GM19397 (cell line): ENCODE measurements around the gene SSPN.

Experiments
- ATAC-seq: cut with Tn5 transposase; IDR thresholded peaks from one replicate; pipeline ENCODE4 v1.9.1; 2021; ENCODE audit warnings: mild to moderate bottlenecking, moderate library complexity; ENCODE audit not compliant: unreplicated experiment

SSPN gene

DNA sequence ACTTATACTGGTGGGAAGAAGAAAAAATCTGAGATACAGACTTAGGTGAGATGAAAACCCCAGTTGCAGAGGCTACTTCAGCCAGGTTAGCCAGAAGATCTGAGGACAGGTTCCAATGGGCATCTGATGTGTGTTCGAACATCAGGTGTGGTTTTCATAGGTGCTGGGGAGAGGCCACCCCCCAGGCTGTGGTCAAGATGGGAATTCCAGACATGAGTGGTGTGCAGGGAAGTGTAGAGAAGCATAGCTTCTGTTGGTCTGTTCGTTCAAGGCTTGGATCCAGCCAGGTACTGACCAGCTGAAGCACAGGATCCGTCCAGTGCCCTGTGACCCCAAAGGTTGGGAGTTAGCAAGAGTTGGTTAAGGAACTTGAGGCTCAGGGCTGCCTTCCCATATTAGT is 85.5 kb downstream of the SSPN start:
- ATAC-seq: no peak

DNA sequence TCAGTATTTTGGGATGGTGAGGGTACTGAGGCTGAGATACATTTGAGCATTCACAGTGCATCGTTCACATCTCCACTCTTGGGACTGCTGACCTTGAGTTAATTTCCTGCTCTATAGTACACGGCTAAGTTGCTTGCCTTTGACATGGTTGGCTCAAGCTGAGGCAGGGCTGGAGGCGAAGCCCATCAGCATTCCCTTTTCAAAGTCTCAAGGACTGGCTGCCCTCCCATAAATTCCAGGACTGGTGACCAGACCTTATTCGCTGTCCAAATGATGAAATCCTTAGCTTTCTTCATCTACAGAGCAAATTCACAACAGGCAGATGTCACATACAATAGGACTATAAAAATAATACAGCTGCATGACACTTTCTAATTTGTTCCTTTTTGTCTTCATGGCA is 85.9 kb downstream of the SSPN start:
- no peak for ATAC-seq

DNA sequence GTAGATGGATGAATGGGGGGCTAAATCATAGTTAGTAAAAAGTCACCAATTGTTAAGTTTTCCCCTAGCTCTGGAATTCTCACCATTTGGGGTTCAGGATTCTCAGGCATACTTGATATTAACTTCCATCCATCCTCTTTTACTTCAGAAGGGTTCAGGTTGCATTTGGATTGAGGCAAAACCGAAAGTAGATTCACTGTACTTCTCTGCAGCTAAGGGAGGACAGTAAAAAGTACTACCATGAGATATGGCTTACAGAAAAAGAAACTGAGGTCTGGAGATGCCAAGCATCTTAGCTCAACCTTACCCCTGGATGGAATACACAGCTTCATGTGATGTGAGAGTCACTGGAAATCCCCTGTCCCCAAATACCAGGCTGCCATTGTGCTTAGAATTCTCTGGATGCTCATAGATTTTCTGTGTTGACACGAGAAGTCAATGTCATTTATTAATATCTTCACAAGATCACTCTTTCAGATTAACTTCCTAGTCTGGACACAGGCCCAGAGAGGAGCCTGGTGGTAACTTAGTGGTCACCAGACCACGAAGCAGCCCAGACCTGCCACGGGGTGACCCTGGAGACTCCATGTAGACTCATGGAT is 87.1 kb downstream of the SSPN start:
- ATAC-seq: no peak

DNA sequence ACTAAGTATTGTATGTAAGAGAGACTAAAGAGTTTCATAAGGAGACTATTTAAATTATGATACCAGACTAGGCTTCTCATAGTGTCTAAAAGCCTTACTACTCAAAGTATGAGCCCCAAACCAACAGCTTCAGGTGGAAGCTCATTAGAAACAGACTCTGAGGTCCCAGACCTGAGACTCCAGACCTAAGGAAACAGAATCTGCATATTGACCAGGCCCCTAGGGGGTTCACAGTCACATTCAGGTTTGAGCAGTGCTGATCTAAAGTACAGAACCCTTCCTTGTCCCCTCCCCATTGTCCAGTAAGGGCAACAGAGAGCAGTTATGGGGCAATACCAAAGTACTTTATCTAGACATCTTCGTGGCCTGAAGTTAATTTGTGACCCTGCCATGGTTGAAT is 87.7 kb downstream of the SSPN start:
- no peak for ATAC-seq

DNA sequence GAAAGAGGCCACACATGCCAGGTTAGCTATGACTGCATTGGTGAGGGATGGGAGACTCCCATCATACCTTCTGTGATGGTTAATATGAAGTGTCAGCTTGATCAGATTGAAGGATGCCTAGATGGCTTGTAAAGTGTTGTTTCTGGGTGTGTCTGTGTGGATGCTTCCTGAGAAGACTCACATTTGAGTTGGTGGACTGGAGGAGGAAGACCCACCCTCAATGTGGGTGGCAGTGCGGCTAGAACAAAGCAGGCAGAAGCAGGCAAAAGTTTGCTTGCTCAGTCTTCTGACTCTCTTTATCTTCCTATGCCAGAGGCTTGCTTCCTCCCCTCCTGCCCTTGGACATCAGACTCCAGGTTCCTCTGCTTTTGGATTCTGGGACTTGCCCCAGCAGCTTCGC is 88.2 kb downstream of the SSPN start:
- ATAC-seq: no peak

DNA sequence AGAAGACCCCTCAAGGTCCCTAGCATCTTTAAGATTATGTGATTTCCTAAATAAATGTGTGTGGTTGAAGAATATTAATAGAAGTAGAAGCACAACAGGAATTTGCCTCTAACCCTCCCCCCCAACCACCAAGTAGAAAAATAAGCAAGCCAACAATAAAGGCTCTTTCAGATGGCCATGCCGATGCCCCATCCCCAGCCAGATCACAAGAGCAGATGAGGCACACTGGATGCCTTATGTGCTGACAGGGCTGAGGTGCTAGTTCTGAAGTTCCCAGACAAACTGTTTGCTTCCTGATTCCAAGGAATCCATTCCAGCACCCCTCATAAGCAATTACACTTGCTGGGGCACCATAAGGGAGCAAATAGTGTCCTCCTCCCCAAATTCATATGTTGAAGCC is 90.0 kb downstream of the SSPN start:
- no peak for ATAC-seq

DNA sequence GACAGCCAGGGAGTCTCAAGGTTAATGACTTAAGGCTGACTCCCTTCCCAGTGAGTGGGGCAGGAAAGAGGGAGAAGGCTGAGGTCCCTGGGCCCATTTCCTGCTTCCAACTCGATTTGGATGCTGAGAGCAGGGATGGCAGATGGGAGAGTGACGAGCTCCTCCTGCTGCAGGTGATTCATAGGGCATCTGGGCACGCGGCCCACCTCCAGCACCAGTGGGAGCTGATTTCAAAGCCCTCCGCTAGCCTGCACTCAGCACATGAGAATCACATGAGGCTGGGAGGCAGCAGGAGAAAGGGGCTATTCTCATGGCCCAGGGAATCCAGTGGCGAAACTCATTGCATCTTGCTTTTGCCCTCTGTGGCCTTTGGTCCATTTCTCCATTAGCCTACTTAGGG is 90.8 kb downstream of the SSPN start:
- no peak for ATAC-seq

DNA sequence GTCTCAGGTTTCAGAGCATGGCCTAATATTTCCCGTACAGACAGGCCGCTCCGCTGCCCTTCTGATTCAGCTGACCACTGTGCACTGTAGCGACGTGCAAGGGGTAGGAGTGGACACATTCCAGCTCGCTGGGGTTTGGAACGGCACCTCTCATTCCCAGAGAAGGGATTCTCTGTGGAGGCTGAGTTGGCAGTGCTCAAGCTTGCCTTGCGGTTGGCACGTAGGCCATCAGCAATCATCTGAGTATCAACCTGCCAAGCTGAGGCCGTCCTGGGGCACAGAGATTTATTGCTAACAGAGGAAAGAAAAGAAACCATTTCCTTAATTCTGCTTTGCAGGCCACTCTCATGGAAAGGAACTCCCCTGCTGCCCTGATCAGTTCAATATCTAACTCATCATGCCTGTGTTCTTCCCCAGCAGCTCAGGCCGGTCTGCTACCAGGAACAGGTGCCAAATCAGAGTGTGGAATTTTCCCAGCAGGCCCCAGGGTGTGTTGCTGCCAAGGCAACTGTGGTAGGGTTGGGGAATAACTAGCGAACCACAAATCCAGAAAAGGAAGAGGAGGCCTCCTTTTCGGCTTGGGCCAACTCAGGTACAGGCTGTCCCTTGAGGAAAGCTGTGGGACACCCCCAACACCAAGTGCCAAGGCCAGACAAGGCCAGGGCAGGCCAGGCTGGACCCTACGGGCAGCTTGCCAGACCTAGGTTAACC is 92.5 kb downstream of the SSPN start:
- no peak for ATAC-seq

DNA sequence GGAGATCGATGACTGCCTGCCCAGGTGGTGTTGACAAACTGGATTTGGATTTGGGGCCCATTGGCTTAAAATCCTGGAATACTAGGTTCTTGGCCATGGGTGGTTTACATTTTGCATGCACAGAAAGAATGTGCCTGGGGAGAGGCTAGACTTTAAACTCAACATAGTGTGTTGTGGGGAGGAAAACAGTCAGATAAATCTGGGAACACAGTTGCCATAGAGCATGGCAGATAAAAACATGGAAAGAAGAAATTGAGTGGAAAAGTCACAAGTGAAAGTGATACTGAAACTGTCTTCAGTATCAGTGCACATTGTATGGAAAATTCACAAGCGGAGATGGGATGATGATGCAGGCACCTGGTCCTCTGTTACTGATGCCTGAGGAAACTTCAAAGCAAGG is 95.2 kb downstream of the SSPN start:
- ATAC-seq: no peak

DNA sequence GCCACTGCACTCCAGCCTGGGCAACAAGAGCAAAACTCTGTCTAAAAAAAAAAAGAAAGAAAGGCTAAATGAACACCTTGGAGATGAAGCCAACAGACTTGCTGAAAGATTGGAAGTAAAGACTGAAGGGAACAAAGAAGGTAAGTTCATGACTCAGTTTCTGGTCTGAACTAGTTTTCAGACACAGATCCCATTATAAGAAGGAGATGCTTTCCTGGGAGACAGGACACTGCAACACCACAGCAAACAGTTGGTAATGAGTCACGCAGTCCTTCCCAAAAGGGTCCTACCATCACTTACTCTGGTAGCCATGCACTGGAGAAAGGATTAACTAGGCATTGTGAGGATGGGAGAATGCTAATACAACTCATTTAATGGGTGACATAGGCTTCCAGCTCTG is 97.2 kb downstream of the SSPN start:
- ATAC-seq: no peak

DNA sequence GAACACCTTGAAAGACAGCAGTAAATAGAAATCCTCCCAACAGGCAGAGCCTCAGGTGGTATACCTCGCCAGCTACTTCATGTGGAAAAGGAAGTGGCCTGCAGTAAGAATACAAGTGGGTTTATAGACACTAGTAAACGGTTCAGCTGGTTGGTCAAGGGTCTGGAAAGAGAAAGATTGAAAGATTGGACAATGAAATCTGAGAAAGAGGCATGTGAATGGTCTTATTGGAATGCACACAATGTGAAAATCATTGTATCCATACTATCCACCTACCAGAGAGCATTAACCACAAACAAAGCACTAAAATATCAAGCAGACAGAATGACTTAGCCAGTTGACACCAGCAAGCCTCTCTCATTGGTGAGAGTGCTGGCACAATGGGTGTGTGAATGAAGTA is 98.2 kb downstream of the SSPN start:
- no peak for ATAC-seq

DNA sequence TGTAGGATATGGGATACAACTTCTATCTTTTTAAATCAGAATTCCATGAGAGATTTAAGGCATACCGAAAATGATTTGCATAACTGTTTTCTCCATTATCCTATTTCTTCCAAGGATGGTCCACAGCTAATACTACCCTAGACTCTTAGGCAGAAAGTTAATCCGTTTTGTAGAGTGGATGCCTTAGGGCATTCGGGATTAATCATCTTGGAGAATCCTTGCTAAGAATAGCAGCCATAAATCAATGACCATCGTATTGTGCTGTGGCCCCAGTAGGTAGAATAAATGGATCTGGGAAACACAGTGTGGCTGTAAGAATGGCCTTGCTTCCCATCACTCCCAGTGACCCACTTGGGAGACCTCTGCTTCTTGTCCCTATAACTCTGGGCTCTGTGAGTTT is 99.6 kb downstream of the SSPN start:
- no peak for ATAC-seq

DNA sequence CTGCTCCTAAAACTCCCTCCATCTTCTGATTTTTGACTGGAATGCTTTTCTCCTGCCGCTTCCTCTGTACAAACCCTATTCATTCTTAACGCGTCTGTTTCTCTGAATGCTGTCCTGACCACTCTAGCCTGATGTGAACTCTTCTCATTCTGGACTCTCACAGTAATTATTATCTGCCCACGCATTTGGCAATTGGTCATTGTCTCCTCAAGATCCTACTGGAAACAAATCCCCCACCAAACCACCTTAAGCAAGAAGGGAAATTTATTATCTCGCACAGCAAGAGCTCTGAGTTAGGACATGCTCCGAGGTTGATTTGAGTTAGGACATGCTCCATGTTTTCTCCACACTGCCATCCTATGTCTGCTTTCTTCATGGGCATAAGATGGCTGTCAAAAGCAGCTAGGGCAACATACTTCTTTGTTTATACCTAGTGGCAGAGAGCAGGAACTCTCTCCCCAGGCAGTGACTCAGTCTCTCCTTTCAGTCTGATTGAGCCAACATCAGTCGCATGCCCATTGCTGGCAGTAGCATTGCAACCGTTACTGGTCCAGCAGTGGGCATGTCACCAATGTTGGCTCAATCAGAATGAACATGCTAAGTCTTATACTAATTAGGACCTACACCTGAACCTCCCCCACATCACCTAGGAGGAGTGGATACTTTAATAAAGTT is 102.2 kb downstream of the SSPN start:
- no peak for ATAC-seq

DNA sequence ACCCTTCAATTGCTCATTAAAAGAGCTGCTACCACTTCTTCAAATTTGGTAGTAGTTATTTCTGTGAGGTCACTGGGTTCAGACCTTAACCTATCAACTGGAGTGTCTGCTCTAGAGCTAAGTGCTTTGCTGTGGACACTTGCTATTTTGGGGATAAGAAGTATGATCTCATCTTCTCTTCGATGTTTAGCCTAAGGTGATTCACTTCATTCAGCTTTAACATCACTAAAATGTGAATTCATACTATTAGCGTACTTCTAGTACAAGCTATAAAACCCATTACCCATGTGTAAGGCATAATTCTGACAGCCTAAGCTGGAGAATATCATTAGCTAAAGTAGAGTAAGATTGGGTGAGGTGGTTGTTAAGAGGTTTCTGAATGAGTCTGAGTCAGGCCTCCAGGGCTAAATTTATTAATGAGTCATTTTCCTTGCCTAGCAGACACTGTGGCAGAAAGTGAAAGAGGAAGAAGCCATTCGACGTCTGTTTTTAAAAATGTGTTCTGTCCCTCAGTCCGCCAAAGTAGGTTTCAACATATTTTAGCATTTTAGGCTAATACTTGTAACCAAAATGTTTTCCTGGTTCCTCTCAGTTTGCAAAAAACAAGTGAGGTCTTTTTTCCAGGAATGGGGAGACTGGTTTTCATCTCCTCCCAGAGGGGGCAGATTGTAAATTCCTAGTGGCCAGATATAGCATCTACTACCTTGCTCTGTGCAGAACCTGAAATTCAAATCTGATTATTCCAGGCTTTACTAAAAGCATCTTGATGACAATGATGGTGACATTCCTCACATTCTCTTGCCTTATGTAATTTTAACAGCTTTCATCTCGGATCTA is 103.6 kb downstream of the SSPN start:
- peak; percentile 97 for ATAC-seq

DNA sequence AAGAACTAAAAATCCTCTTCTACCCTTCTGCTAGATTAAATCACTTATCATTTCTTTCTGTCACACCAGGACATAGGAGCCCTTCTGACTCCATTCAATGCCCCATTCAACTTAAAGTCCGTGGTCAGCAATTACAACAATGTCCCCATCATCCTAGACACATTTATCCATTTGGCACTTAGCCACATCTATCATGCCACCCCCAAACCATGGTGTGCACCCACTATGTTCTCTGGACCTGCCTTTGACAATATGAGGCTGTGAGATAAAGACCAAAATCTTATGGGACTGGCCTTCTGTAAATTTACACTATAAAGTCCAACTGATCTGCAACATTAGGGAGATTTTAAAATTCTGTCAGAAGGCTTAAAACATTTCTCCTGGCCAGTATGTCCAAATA is 104.4 kb downstream of the SSPN start:
- no peak for ATAC-seq
